Astrocyte (in vitro differentiated cells and primary cell): ENCODE measurements around the gene BRICD5. TPM values are rescaled to one million over a fixed set of nuclear protein-coding genes. Genes with fewer than 3 reads are reported as not detected.

Source experiments
- DNase-seq: peaks from one replicate; pipeline ENCODE4 v3.0.0-alpha.2; 2010; ENCODE audit warnings: low read depth
- FAIRE-seq: peaks from 2 replicates; lab custom pipeline; 2011; peaks lifted over from hg19 to GRCh38; lab: Jason Lieb, UNC
- H2AFZ ChIP-seq: 2 replicates; pipeline ENCODE4 v1.6.0; 2012; ENCODE audit warnings: low read depth, low read length, inconsistent platforms
- H3K27ac ChIP-seq: 2 replicates; pipeline ENCODE4 v1.5.1; 2011; ENCODE audit warnings: low read depth, low read length, inconsistent platforms
- H3K27me3 ChIP-seq: 2 replicates; pipeline ENCODE4 v1.6.0; 2011; ENCODE audit warnings: low read length, inconsistent platforms; ENCODE audit not compliant: insufficient read depth
- H3K36me3 ChIP-seq: 2 replicates; pipeline ENCODE4 v1.5.1; 2011; ENCODE audit warnings: low read length, inconsistent platforms; ENCODE audit not compliant: insufficient read depth
- H3K4me1 ChIP-seq: 2 replicates; pipeline ENCODE4 v1.5.1; 2011; ENCODE audit warnings: low read length, inconsistent platforms; ENCODE audit not compliant: insufficient read depth
- H3K4me2 ChIP-seq: 2 replicates; pipeline ENCODE4 v1.6.0; 2012; ENCODE audit warnings: low read length, inconsistent platforms
- H3K4me3 ChIP-seq: 2 replicates; pipeline ENCODE4 v1.5.1; 2011; ENCODE audit warnings: low read depth, mild to moderate bottlenecking, low read length, inconsistent platforms; ENCODE audit not compliant: insufficient read depth
- H3K79me2 ChIP-seq: 2 replicates; pipeline ENCODE4 v1.6.0; 2012; ENCODE audit warnings: mild to moderate bottlenecking, low read length, inconsistent platforms; ENCODE audit not compliant: insufficient read depth
- H3K9ac ChIP-seq: 2 replicates; pipeline ENCODE4 v1.6.0; 2012; ENCODE audit warnings: mild to moderate bottlenecking, low read length, inconsistent platforms
- H3K9me3 ChIP-seq: 2 replicates; pipeline ENCODE4 v1.5.1; 2012; ENCODE audit warnings: low read depth, mild to moderate bottlenecking, low read length, inconsistent platforms; ENCODE audit not compliant: insufficient read depth
- H4K20me1 ChIP-seq: 2 replicates; pipeline ENCODE4 v1.6.0; 2012; ENCODE audit warnings: low read length, inconsistent platforms; ENCODE audit not compliant: insufficient read depth
- H3K27ac Mint-ChIP-seq: one replicate; pipeline ENCODE4 v1.8.0; 2021; ENCODE audit warnings: mild to moderate bottlenecking, mixed read lengths; ENCODE audit not compliant: unreplicated experiment
- H3K27me3 Mint-ChIP-seq: one replicate; pipeline ENCODE4 v1.8.0; 2021; ENCODE audit warnings: low read depth, mixed read lengths; ENCODE audit not compliant: unreplicated experiment
- H3K36me3 Mint-ChIP-seq: one replicate; pipeline ENCODE4 v1.8.0; 2021; ENCODE audit warnings: low read depth, mixed read lengths; ENCODE audit not compliant: unreplicated experiment
- H3K4me1 Mint-ChIP-seq: one replicate; pipeline ENCODE4 v1.8.0; 2021; ENCODE audit warnings: low read depth, mixed read lengths; ENCODE audit not compliant: unreplicated experiment
- H3K4me3 Mint-ChIP-seq: one replicate; pipeline ENCODE4 v1.8.0; 2021; ENCODE audit warnings: mild to moderate bottlenecking, moderate library complexity, mixed read lengths; ENCODE audit not compliant: unreplicated experiment
- H3K9me3 Mint-ChIP-seq: one replicate; pipeline ENCODE4 v1.8.0; 2021; ENCODE audit warnings: mild to moderate bottlenecking, mixed read lengths; ENCODE audit not compliant: unreplicated experiment
- EZH2 ChIP-seq: IDR thresholded peaks from 2 replicates; pipeline ENCODE4 v1.6.1; 2012; ENCODE audit warnings: mild to moderate bottlenecking, low read length, inconsistent platforms; ENCODE audit not compliant: insufficient read depth
- total RNA-seq: library from RNA; stranded (reverse); gene quantifications from 2 replicates; pipeline ENCODE4 v1.2.1, GENCODE V29; 2021
- TF ChIP-seq, protein P1 (sequence below): IDR thresholded peaks from 2 replicates; pipeline ENCODE4 v1.5.1; 2011; ENCODE audit warnings: low read depth, mild to moderate bottlenecking, inconsistent platforms, low read length, moderate library complexity; ENCODE audit not compliant: insufficient read depth

Gene BRICD5
- total RNA-seq, 1 donor from 2014 or later: 6.4 TPM

- Mint-ChIP-seq H3K36me3 (peaks cover 2% of the 10 kb centered on the region), H3K27ac (no peak overlapping the region), H3K4me1 (no peaks in the 10 kb centered on the region), H3K27me3 (peaks cover 3% of the 10 kb centered on the region), H3K9me3 (no peaks in the 10 kb centered on the region), H3K4me3 (no peak overlapping the region)
- FAIRE-seq: no peak
- no peaks in the 10 kb centered on the region for H4K20me1 ChIP-seq
- H3K27me3 ChIP-seq: no peaks in the 10 kb centered on the region
- no peak overlapping the region for H3K4me3 ChIP-seq
- no peaks in the 10 kb centered on the region for H3K4me1 ChIP-seq
- DNase-seq: no peak
- H3K36me3 ChIP-seq: no peaks in the 10 kb centered on the region
- H2AFZ ChIP-seq: no peak overlapping the region
- H3K9me3 ChIP-seq: no peaks in the 10 kb centered on the region
- no peaks in the 10 kb centered on the region for H3K79me2 ChIP-seq
- TF ChIP-seq EZH2: no peak
- TF ChIP-seq, protein P1, sequence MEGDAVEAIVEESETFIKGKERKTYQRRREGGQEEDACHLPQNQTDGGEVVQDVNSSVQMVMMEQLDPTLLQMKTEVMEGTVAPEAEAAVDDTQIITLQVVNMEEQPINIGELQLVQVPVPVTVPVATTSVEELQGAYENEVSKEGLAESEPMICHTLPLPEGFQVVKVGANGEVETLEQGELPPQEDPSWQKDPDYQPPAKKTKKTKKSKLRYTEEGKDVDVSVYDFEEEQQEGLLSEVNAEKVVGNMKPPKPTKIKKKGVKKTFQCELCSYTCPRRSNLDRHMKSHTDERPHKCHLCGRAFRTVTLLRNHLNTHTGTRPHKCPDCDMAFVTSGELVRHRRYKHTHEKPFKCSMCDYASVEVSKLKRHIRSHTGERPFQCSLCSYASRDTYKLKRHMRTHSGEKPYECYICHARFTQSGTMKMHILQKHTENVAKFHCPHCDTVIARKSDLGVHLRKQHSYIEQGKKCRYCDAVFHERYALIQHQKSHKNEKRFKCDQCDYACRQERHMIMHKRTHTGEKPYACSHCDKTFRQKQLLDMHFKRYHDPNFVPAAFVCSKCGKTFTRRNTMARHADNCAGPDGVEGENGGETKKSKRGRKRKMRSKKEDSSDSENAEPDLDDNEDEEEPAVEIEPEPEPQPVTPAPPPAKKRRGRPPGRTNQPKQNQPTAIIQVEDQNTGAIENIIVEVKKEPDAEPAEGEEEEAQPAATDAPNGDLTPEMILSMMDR: no peak
- H3K27ac ChIP-seq: no peak overlapping the region
- H3K4me2 ChIP-seq: no peak overlapping the region
- no peak overlapping the region for H3K9ac ChIP-seq
These were observed 26.3 kb downstream of the BRICD5 start for GRCh38 chr16:2184346-2184745.

- Histone ChIP-seq H3K9me3 (no peaks in the 10 kb centered on the region), H4K20me1 (no peaks in the 10 kb centered on the region), H3K79me2 (no peaks in the 10 kb centered on the region), H3K9ac (no peak overlapping the region), H3K4me2 (no peak overlapping the region), H2AFZ (no peak overlapping the region), H3K4me3 (no peak overlapping the region), H3K4me1 (no peaks in the 10 kb centered on the region), H3K36me3 (no peaks in the 10 kb centered on the region), H3K27me3 (no peaks in the 10 kb centered on the region), H3K27ac (no peak overlapping the region)
- FAIRE-seq: no peak
- TF ChIP-seq EZH2: no peak
- TF ChIP-seq, protein P1: no peak
- DNase-seq: no peak
- peaks cover 2% of the 10 kb centered on the region for H3K36me3 Mint-ChIP-seq
- no peak overlapping the region for H3K27ac Mint-ChIP-seq
- H3K27me3 Mint-ChIP-seq: peaks cover 3% of the 10 kb centered on the region
- H3K4me3 Mint-ChIP-seq: no peak overlapping the region
- no peaks in the 10 kb centered on the region for H3K4me1 Mint-ChIP-seq
- H3K9me3 Mint-ChIP-seq: no peaks in the 10 kb centered on the region
These were observed 27.0 kb downstream of the BRICD5 start for GRCh38 chr16:2183671-2184070.

- no peak for FAIRE-seq
- H3K4me1 ChIP-seq: no peaks in the 10 kb centered on the region
- no peaks in the 10 kb centered on the region for H3K4me1 Mint-ChIP-seq
- no peak overlapping the region for H3K9ac ChIP-seq
- no peak overlapping the region for H3K4me2 ChIP-seq
- peaks cover 2% of the 10 kb centered on the region for H3K36me3 Mint-ChIP-seq
- H3K27me3 Mint-ChIP-seq: peaks cover 3% of the 10 kb centered on the region
- H4K20me1 ChIP-seq: no peaks in the 10 kb centered on the region
- H2AFZ ChIP-seq: no peak overlapping the region
- H3K9me3 Mint-ChIP-seq: no peaks in the 10 kb centered on the region
- H3K9me3 ChIP-seq: no peaks in the 10 kb centered on the region
- H3K79me2 ChIP-seq: no peaks in the 10 kb centered on the region
- H3K27me3 ChIP-seq: no peaks in the 10 kb centered on the region
- no peak overlapping the region for H3K27ac ChIP-seq
- DNase-seq: no peak
- H3K4me3 Mint-ChIP-seq: no peak overlapping the region
- H3K4me3 ChIP-seq: no peak overlapping the region
- TF ChIP-seq EZH2: no peak
- no peaks in the 10 kb centered on the region for H3K36me3 ChIP-seq
- no peak overlapping the region for H3K27ac Mint-ChIP-seq
These were observed 28.7 kb downstream of the BRICD5 start for GRCh38 chr16:2181952-2182351.
